HL-60 (cell line): ENCODE results near the gene TJP3.

Experiments used
- CTCF ChIP-seq: IDR thresholded peaks from one replicate; pipeline ENCODE4 v1.5.1; 2011; ENCODE audit warnings: low read length, control low read depth, inconsistent platforms; ENCODE audit not compliant: insufficient read depth
- POLR2AphosphoS5 ChIP-seq: IDR thresholded peaks from 2 replicates; pipeline ENCODE4 v1.6.1; 2012; ENCODE audit warnings: low read depth
- REST ChIP-seq: IDR thresholded peaks from 2 replicates; pipeline ENCODE4 v1.6.1; 2012; ENCODE audit warnings: low read depth; ENCODE audit not compliant: insufficient replicate concordance
- SPI1 ChIP-seq: IDR thresholded peaks from 2 replicates; pipeline ENCODE4 v1.6.1; 2012; ENCODE audit warnings: low read depth, mild to moderate bottlenecking, borderline replicate concordance

GRCh38 chr19:3658870-3659745, 49.1 kb upstream of the TJP3 start:
- TF ChIP-seq CTCF (no peak), POLR2AphosphoS5 (no peak), REST (no peak), SPI1 (no peak)
